HG02973 (cell line): Measurements from ENCODE around the gene NUDT1.
A peak's percentile ranks its signal among the peaks of the same experiment; 100 is the strongest.

ENCODE experiments used
- ATAC-seq: cut with Tn5 transposase; IDR thresholded peaks from one replicate; pipeline ENCODE4 v1.9.1; 2021; ENCODE audit warnings: moderate library complexity; ENCODE audit not compliant: unreplicated experiment

Gene NUDT1

GRCh38 chr7:2223321-2223720, 18.7 kb upstream of the NUDT1 start:
- no peak for ATAC-seq

- no peak for ATAC-seq
Observed at GRCh38 chr7:2224491-2224928, 17.5 kb upstream of the NUDT1 start.

- ATAC-seq, result no peak
Observed at GRCh38 chr7:2224934-2225333, 17.1 kb upstream of the NUDT1 start.

- no peak for ATAC-seq
Observed at GRCh38 chr7:2225336-2225735, 16.7 kb upstream of the NUDT1 start.

- ATAC-seq, result no peak
Observed at GRCh38 chr7:2225830-2226229, 16.2 kb upstream of the NUDT1 start.

- ATAC-seq, result no peak
Observed at GRCh38 chr7:2227699-2228098, 14.3 kb upstream of the NUDT1 start.

GRCh38 chr7:2228921-2229320, 13.1 kb upstream of the NUDT1 start:
- ATAC-seq, result no peak

GRCh38 chr7:2229467-2229866, 12.6 kb upstream of the NUDT1 start:
- ATAC-seq, result no peak

GRCh38 chr7:2230226-2230625, 11.8 kb upstream of the NUDT1 start:
- no peak for ATAC-seq

- ATAC-seq, result no peak
Observed at GRCh38 chr7:2230882-2231281, 11.1 kb upstream of the NUDT1 start.

GRCh38 chr7:2231992-2232765, 9.8 kb upstream of the NUDT1 start:
- ATAC-seq, result peak; percentile 28

- peak; percentile 68 for ATAC-seq
Observed at GRCh38 chr7:2232766-2233520, 9.1 kb upstream of the NUDT1 start, which contains the start of gene MAD1L1. Gene MAD1L1 (minus strand): TSS chr7:2232945. CDS start chr7:2230133, 2,812 bp downstream.

- no peak for ATAC-seq
Observed at GRCh38 chr7:2233926-2234325, 8.1 kb upstream of the NUDT1 start.

- peak; percentile 52 for ATAC-seq
Observed at GRCh38 chr7:2237109-2237602, 4.9 kb upstream of the NUDT1 start.

GRCh38 chr7:2239242-2239641, 2.8 kb upstream of the NUDT1 start:
- no peak for ATAC-seq

- no peak for ATAC-seq
Observed at GRCh38 chr7:2242541-2243429, 759 bp downstream of the NUDT1 start.

- ATAC-seq, result no peak
Observed at GRCh38 chr7:2243458-2243857, 1.4 kb downstream of the NUDT1 start.

GRCh38 chr7:2244404-2244995, 2.5 kb downstream of the NUDT1 start:
- no peak for ATAC-seq

- ATAC-seq, result no peak
Observed at GRCh38 chr7:2245883-2246675, 4.1 kb downstream of the NUDT1 start.
